Measurements from ENCODE around the gene GJD3.

DNA sequence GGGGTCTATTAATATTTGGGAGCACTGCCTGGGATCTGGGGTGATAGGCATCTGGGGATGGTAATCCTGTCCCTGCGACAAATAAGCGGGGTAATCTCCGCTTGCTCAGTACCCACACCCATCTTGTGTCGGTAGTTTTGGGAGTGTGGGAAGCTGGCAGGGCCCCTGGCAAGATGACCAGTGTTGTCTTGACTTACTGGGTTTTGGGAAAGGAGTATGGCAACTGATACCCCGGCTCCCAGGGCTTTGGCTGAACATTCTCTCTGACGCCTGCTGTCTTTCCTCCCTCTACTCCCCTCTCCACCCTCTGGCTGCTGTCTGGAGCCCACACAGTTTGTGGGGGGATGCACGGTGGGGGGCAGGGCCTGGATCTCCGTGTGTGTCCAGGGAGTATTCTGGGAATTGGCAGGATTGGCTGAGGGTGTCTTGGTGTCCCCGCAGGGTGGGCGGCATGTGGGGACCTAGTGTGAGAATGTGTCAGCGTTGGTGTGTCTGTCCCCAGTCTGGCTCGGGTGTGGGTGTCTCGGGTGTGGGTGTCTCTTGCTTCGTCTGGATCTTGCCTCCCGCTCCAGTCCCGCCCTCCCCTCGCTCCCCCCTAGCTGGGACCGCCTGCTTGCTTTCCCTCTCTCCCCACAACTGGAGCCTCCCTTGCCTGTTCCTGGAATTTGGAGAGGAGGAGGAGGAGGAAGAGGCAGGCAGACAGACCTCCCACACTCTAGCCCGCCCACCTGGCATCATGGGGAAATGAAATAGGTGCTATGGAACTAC is 43.6 kb downstream of the GJD3 start:
- TF ChIP-seq, protein P1, sequence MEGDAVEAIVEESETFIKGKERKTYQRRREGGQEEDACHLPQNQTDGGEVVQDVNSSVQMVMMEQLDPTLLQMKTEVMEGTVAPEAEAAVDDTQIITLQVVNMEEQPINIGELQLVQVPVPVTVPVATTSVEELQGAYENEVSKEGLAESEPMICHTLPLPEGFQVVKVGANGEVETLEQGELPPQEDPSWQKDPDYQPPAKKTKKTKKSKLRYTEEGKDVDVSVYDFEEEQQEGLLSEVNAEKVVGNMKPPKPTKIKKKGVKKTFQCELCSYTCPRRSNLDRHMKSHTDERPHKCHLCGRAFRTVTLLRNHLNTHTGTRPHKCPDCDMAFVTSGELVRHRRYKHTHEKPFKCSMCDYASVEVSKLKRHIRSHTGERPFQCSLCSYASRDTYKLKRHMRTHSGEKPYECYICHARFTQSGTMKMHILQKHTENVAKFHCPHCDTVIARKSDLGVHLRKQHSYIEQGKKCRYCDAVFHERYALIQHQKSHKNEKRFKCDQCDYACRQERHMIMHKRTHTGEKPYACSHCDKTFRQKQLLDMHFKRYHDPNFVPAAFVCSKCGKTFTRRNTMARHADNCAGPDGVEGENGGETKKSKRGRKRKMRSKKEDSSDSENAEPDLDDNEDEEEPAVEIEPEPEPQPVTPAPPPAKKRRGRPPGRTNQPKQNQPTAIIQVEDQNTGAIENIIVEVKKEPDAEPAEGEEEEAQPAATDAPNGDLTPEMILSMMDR (conservative IDR thresholded peaks at IDR 0.05; ENCODE audit: low read length) = no peak
- no peak for TF ChIP-seq EZH2phosphoT487 (IDR thresholded peaks at IDR 0.05; ENCODE audit: borderline replicate concordance)
